Measurements from ENCODE around the gene LDAH.

GRCh38 chr2:20648831-20649230, 174.1 kb downstream of the LDAH start:
- TF ChIP-seq, protein P1, sequence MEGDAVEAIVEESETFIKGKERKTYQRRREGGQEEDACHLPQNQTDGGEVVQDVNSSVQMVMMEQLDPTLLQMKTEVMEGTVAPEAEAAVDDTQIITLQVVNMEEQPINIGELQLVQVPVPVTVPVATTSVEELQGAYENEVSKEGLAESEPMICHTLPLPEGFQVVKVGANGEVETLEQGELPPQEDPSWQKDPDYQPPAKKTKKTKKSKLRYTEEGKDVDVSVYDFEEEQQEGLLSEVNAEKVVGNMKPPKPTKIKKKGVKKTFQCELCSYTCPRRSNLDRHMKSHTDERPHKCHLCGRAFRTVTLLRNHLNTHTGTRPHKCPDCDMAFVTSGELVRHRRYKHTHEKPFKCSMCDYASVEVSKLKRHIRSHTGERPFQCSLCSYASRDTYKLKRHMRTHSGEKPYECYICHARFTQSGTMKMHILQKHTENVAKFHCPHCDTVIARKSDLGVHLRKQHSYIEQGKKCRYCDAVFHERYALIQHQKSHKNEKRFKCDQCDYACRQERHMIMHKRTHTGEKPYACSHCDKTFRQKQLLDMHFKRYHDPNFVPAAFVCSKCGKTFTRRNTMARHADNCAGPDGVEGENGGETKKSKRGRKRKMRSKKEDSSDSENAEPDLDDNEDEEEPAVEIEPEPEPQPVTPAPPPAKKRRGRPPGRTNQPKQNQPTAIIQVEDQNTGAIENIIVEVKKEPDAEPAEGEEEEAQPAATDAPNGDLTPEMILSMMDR (IDR thresholded peaks at IDR 0.05), result no peak
- TF ChIP-seq ZFX (IDR thresholded peaks at IDR 0.05; ENCODE audit: borderline replicate concordance), result no peak
